Stimulated activated effector memory CD8-positive, alpha-beta T cell treated with anti-CD3 and anti-CD28 coated beads, Interleukin-12 subunit alpha, Interleukin-12 subunit beta, amount 100 ng/mL, for 72 hours (primary cell): ENCODE data around the gene LHX2.
A peak's percentile ranks its signal among the peaks of the same experiment; 100 is the strongest.

Source experiments
- ATAC-seq: fragments of 150-1000 bp; cut with Tn5 transposase; 2 replicates; pipeline ENCODE4 v1.10.0; 2021
- DNase-seq, 2 donors: peaks; one replicate each; pipeline ENCODE4 v3.0.0; 2021 to 2022; ENCODE audit warnings: low spot score in 2 of 2
- H3K27ac Mint-ChIP-seq: one replicate; pipeline ENCODE4 v1.8.0; 2022; ENCODE audit warnings: mild to moderate bottlenecking, mixed read lengths
- H3K36me3 Mint-ChIP-seq: one replicate; pipeline ENCODE4 v1.8.0; 2022; ENCODE audit warnings: mild to moderate bottlenecking, mixed read lengths
- H3K4me1 Mint-ChIP-seq: one replicate; pipeline ENCODE4 v1.8.0; 2022; ENCODE audit warnings: mixed read lengths
- H3K4me3 Mint-ChIP-seq: one replicate; pipeline ENCODE4 v1.8.0; 2022; ENCODE audit warnings: mild to moderate bottlenecking, mixed read lengths
- H3K9me3 Mint-ChIP-seq: one replicate; pipeline ENCODE4 v1.8.0; 2022; ENCODE audit warnings: mixed read lengths

LHX2 gene

GRCh38 chr9:124006448-124007361 lies 4.9 kb upstream of the LHX2 start:
- DNase-seq: no peak
- Mint-ChIP-seq H3K36me3 (peaks cover 9% of the 10 kb centered on the region), H3K4me3 (no peak overlapping the region), H3K9me3 (no peaks in the 10 kb centered on the region), H3K27ac (no peak overlapping the region), H3K4me1 (peaks cover 30% of the 10 kb centered on the region)
- ATAC-seq: no peak

GRCh38 chr9:124007565-124008302 lies 3.8 kb upstream of the LHX2 start:
- ATAC-seq (no peak), DNase-seq (no peak)
- Mint-ChIP-seq H3K9me3 (no peaks in the 10 kb centered on the region), H3K36me3 (peaks cover 9% of the 10 kb centered on the region), H3K27ac (peak overlapping the region; percentile 30), H3K4me3 (peak overlapping the region; percentile 24), H3K4me1 (peaks cover 30% of the 10 kb centered on the region)

GRCh38 chr9:124008303-124008693 lies 3.3 kb upstream of the LHX2 start:
- H3K9me3 Mint-ChIP-seq: no peaks in the 10 kb centered on the region

GRCh38 chr9:124008694-124009530 lies 2.7 kb upstream of the LHX2 start:
- H3K4me1 Mint-ChIP-seq: peaks cover 38% of the 10 kb centered on the region
- DNase-seq (no peak), ATAC-seq (peak; percentile 31)
- H3K27ac Mint-ChIP-seq: no peak overlapping the region
- H3K36me3 Mint-ChIP-seq: peaks cover 9% of the 10 kb centered on the region
- H3K9me3 Mint-ChIP-seq: no peaks in the 10 kb centered on the region
- H3K4me3 Mint-ChIP-seq: peak overlapping the region; percentile 24

More at GRCh38 chr9:124008303-124008693, 3.3 kb upstream of the LHX2 start:
- Mint-ChIP-seq H3K4me3 (peak overlapping the region; percentile 24), H3K36me3 (peaks cover 9% of the 10 kb centered on the region), H3K27ac (peak overlapping the region; percentile 30), H3K4me1 (peaks cover 32% of the 10 kb centered on the region)
- DNase-seq (no peak), ATAC-seq (peak; percentile 70)

GRCh38 chr9:124009531-124010217 lies 1.9 kb upstream of the LHX2 start:
- Mint-ChIP-seq H3K36me3 (peaks cover 9% of the 10 kb centered on the region), H3K4me1 (peaks cover 39% of the 10 kb centered on the region), H3K4me3 (no peak overlapping the region), H3K27ac (no peak overlapping the region), H3K9me3 (no peaks in the 10 kb centered on the region)
- ATAC-seq: no peak
- no peak for DNase-seq

- no peak for ATAC-seq
- Mint-ChIP-seq H3K4me1 (peaks cover 39% of the 10 kb centered on the region), H3K36me3 (peaks cover 9% of the 10 kb centered on the region), H3K4me3 (no peak overlapping the region), H3K27ac (no peak overlapping the region), H3K9me3 (no peaks in the 10 kb centered on the region)
- DNase-seq: no peak
Measured at GRCh38 chr9:124010303-124010664, 1.3 kb upstream of the LHX2 start.

- Mint-ChIP-seq H3K36me3 (peaks cover 9% of the 10 kb centered on the region), H3K27ac (no peak overlapping the region), H3K4me1 (peaks cover 44% of the 10 kb centered on the region), H3K9me3 (no peaks in the 10 kb centered on the region), H3K4me3 (peak overlapping the region; percentile 37)
- no peak for ATAC-seq
- no peak for DNase-seq
Measured at GRCh38 chr9:124010665-124011321, 775 bp upstream of the LHX2 start.

- Mint-ChIP-seq H3K9me3 (no peaks in the 10 kb centered on the region), H3K36me3 (peaks cover 16% of the 10 kb centered on the region), H3K4me1 (peaks cover 49% of the 10 kb centered on the region), H3K4me3 (no peak overlapping the region), H3K27ac (no peak overlapping the region)
- no peak for DNase-seq
- ATAC-seq: no peak
Measured at GRCh38 chr9:124012368-124013301, 1.1 kb downstream of the LHX2 start.

- peaks cover 46% of the 10 kb centered on the region for H3K4me1 Mint-ChIP-seq
- no peaks in the 10 kb centered on the region for H3K9me3 Mint-ChIP-seq
- DNase-seq (no peak), ATAC-seq (no peak)
- peaks cover 16% of the 10 kb centered on the region for H3K36me3 Mint-ChIP-seq
- no peak overlapping the region for H3K4me3 Mint-ChIP-seq
- no peak overlapping the region for H3K27ac Mint-ChIP-seq
Measured at GRCh38 chr9:124013309-124014210, 2.0 kb downstream of the LHX2 start.

GRCh38 chr9:124014211-124014955 lies 2.8 kb downstream of the LHX2 start:
- peaks cover 14% of the 10 kb centered on the region for H3K36me3 Mint-ChIP-seq
- ATAC-seq (no peak), DNase-seq (no peak)
- H3K27ac Mint-ChIP-seq: no peak overlapping the region
- H3K4me3 Mint-ChIP-seq: no peak overlapping the region
- H3K9me3 Mint-ChIP-seq: no peaks in the 10 kb centered on the region
- H3K4me1 Mint-ChIP-seq: peaks cover 48% of the 10 kb centered on the region

- no peak overlapping the region for H3K27ac Mint-ChIP-seq
- peaks cover 7% of the 10 kb centered on the region for H3K36me3 Mint-ChIP-seq
- peaks cover 42% of the 10 kb centered on the region for H3K4me1 Mint-ChIP-seq
- H3K4me3 Mint-ChIP-seq: no peak overlapping the region
- DNase-seq (no peak), ATAC-seq (no peak)
- no peaks in the 10 kb centered on the region for H3K9me3 Mint-ChIP-seq
Measured at GRCh38 chr9:124014956-124015660, 3.5 kb downstream of the LHX2 start.

- Mint-ChIP-seq H3K4me3 (no peak overlapping the region), H3K9me3 (no peaks in the 10 kb centered on the region), H3K36me3 (peaks cover 7% of the 10 kb centered on the region), H3K27ac (no peak overlapping the region), H3K4me1 (peaks cover 40% of the 10 kb centered on the region)
- DNase-seq (no peak), ATAC-seq (no peak)
Measured at GRCh38 chr9:124015661-124016131, 4.1 kb downstream of the LHX2 start.
